ENCODE data around the gene WDFY1.

- peak in 1 of 3 experiments; percentile 28 for TF ChIP-seq CTCF (IDR thresholded peaks at IDR 0.05)
- TF ChIP-seq POLR2A (IDR thresholded peaks at IDR 0.05): no peak
Measured at GRCh38 chr2:223920109-223920508, 25.0 kb downstream of the WDFY1 start.
